Trophoblast cell (in vitro differentiated cells and primary cell): ENCODE measurements around the gene RFTN1.

Experiments
- DNase-seq, 2 donors: peaks; one replicate each; pipeline ENCODE4 v3.0.0-alpha.2; 2016
- H2AFZ ChIP-seq: 2 replicates; pipeline ENCODE4 v1.6.1; 2013; ENCODE audit warnings: low read length, moderate library complexity, mild to moderate bottlenecking; ENCODE audit not compliant: insufficient read depth, poor library complexity
- H2AK5ac ChIP-seq: 2 replicates; pipeline ENCODE4 v1.6.1; 2013; ENCODE audit warnings: mild to moderate bottlenecking, low read length
- H2BK120ac ChIP-seq: 2 replicates; pipeline ENCODE4 v1.6.1; 2013; ENCODE audit warnings: low read length, mild to moderate bottlenecking, moderate library complexity; ENCODE audit not compliant: insufficient read depth, poor library complexity
- H2BK12ac ChIP-seq: 2 replicates; pipeline ENCODE4 v1.6.1; 2013; ENCODE audit warnings: mild to moderate bottlenecking, low read length, moderate library complexity
- H2BK5ac ChIP-seq: 2 replicates; pipeline ENCODE4 v1.6.1; 2013; ENCODE audit warnings: low read length, low read depth, moderate library complexity, mild to moderate bottlenecking; ENCODE audit not compliant: poor library complexity
- H3K14ac ChIP-seq: 2 replicates; pipeline ENCODE4 v1.6.1; 2013; ENCODE audit warnings: mild to moderate bottlenecking, low read length
- H3K18ac ChIP-seq: 2 replicates; pipeline ENCODE4 v1.6.1; 2013; ENCODE audit warnings: mild to moderate bottlenecking, low read length
- H3K23ac ChIP-seq: 2 replicates; pipeline ENCODE4 v1.6.1; 2013; ENCODE audit warnings: low read length
- H3K27ac ChIP-seq: 2 replicates; pipeline ENCODE4 v1.5.1; 2013; ENCODE audit warnings: low read depth, mild to moderate bottlenecking, inconsistent platforms, low read length, moderate library complexity
- H3K27me3 ChIP-seq: 2 replicates; pipeline ENCODE4 v1.6.1; 2013; ENCODE audit warnings: inconsistent platforms, mild to moderate bottlenecking, low read length, moderate library complexity; ENCODE audit not compliant: insufficient read depth
- H3K36me3 ChIP-seq, 2 experiments: 1 replicate in 1 of 2; 2 replicates in 1 of 2; pipeline ENCODE4 v1.6.1; 2013; ENCODE audit warnings: low read length in 2 of 2, mild to moderate bottlenecking in 2 of 2, moderate library complexity in 1 of 2; ENCODE audit not compliant: insufficient read depth in 2 of 2, control insufficient read depth in 1 of 2
- H3K4ac ChIP-seq: 2 replicates; pipeline ENCODE4 v1.6.1; 2013; ENCODE audit warnings: low read depth, mild to moderate bottlenecking, low read length, moderate library complexity
- H3K4me1 ChIP-seq, 2 experiments: 1 replicate in 1 of 2; 2 replicates in 1 of 2; pipeline ENCODE4 v1.6.1; 2013; ENCODE audit warnings: low read length in 2 of 2, mild to moderate bottlenecking in 2 of 2, moderate library complexity in 1 of 2; ENCODE audit not compliant: insufficient read depth in 2 of 2, control insufficient read depth in 1 of 2
- H3K4me2 ChIP-seq: 2 replicates; pipeline ENCODE4 v1.6.1; 2013; ENCODE audit warnings: inconsistent platforms, mild to moderate bottlenecking, low read length, moderate library complexity
- H3K4me3 ChIP-seq: 2 replicates; pipeline ENCODE4 v1.5.1; 2013; ENCODE audit warnings: mild to moderate bottlenecking, low read depth, low read length, inconsistent platforms
- H3K79me1 ChIP-seq: one replicate; pipeline ENCODE4 v1.6.1; 2013; ENCODE audit warnings: low read length
- H3K79me2 ChIP-seq: 2 replicates; pipeline ENCODE4 v1.6.1; 2013; ENCODE audit warnings: low read length, mild to moderate bottlenecking; ENCODE audit not compliant: control insufficient read depth, insufficient read depth, poor library complexity
- H3K9ac ChIP-seq: 2 replicates; pipeline ENCODE4 v1.6.1; 2013; ENCODE audit warnings: mild to moderate bottlenecking, low read length
- H3K9me3 ChIP-seq: 2 replicates; pipeline ENCODE4 v1.6.1; 2013; ENCODE audit warnings: low read depth, mild to moderate bottlenecking, control low read depth, inconsistent platforms, low read length; ENCODE audit not compliant: insufficient read depth
- H4K12ac ChIP-seq: 2 replicates; pipeline ENCODE4 v1.6.1; 2013; ENCODE audit warnings: low read depth, mild to moderate bottlenecking, low read length, moderate library complexity
- H4K8ac ChIP-seq: 2 replicates; pipeline ENCODE4 v1.6.1; 2013; ENCODE audit warnings: low read depth, mild to moderate bottlenecking, low read length, moderate library complexity
- H4K91ac ChIP-seq: one replicate; pipeline ENCODE4 v1.6.1; 2013; ENCODE audit warnings: low read depth, mild to moderate bottlenecking, low read length, moderate library complexity
- WGBS: extraction: QIAGEN DNeasy Blood & Tissue Kit; methylation state at CpG from one replicate; pipeline ENCODE4 v1.1.7; 2013; ENCODE audit warnings: missing lambda C conversion rate; ENCODE audit not compliant: insufficient read length, insufficient coverage; ENCODE audit errors: extremely low coverage; 5-methylcytosine and 5-hydroxymethylcytosine counted together

Gene RFTN1

GRCh38 chr3:16413321-16413720, 100.2 kb downstream of the RFTN1 start:
- H3K4ac ChIP-seq = no peak overlapping the region
- H3K79me1 ChIP-seq = no peaks in the 10 kb centered on the region
- H2BK5ac ChIP-seq = no peak overlapping the region
- no peak overlapping the region for H3K14ac ChIP-seq
- H3K27ac ChIP-seq = no peak overlapping the region
- no peaks in the 10 kb centered on the region for H3K27me3 ChIP-seq
- H3K9ac ChIP-seq = no peak overlapping the region
- no peak overlapping the region for H4K91ac ChIP-seq
- H3K18ac ChIP-seq = no peak overlapping the region
- H2BK120ac ChIP-seq = no peak overlapping the region
- no peak for DNase-seq
- no peak overlapping the region for H3K23ac ChIP-seq
- H3K9me3 ChIP-seq = peaks cover 2% of the 10 kb centered on the region
- no peaks in the 10 kb centered on the region for H3K36me3 ChIP-seq
- H3K4me2 ChIP-seq = no peak overlapping the region
- H2AK5ac ChIP-seq = no peak overlapping the region
- no peak overlapping the region for H2AFZ ChIP-seq
- no peaks in the 10 kb centered on the region for H3K79me2 ChIP-seq
- no peak overlapping the region for H2BK12ac ChIP-seq
- H3K4me3 ChIP-seq = no peak overlapping the region
- no peaks in the 10 kb centered on the region for H3K4me1 ChIP-seq
- H4K12ac ChIP-seq = no peak overlapping the region
- no CpG with 5 or more reads among the region's 2 CpGs for WGBS
- H4K8ac ChIP-seq = no peak overlapping the region

GRCh38 chr3:16412192-16412800, 101.2 kb downstream of the RFTN1 start:
- no peak overlapping the region for H3K4ac ChIP-seq
- no peaks in the 10 kb centered on the region for H3K4me1 ChIP-seq
- no CpG with 5 or more reads among the region's 1 CpG for WGBS
- H3K18ac ChIP-seq = no peak overlapping the region
- H3K79me1 ChIP-seq = no peaks in the 10 kb centered on the region
- H3K14ac ChIP-seq = no peak overlapping the region
- no peak overlapping the region for H2BK5ac ChIP-seq
- no peak overlapping the region for H3K23ac ChIP-seq
- H2BK120ac ChIP-seq = no peak overlapping the region
- no peak for DNase-seq
- H3K36me3 ChIP-seq = no peaks in the 10 kb centered on the region
- no peak overlapping the region for H2AK5ac ChIP-seq
- peak overlapping the region; percentile 26 for H3K9ac ChIP-seq
- peaks cover 2% of the 10 kb centered on the region for H3K9me3 ChIP-seq
- no peak overlapping the region for H2BK12ac ChIP-seq
- no peak overlapping the region for H3K4me2 ChIP-seq
- H2AFZ ChIP-seq = no peak overlapping the region
- H3K79me2 ChIP-seq = no peaks in the 10 kb centered on the region
- H3K27me3 ChIP-seq = no peaks in the 10 kb centered on the region
- no peak overlapping the region for H4K8ac ChIP-seq
- H4K12ac ChIP-seq = no peak overlapping the region
- H3K27ac ChIP-seq = no peak overlapping the region
- no peak overlapping the region for H3K4me3 ChIP-seq
- H4K91ac ChIP-seq = no peak overlapping the region

- Histone ChIP-seq H3K36me3 (no peaks in the 10 kb centered on the region), H3K4ac (no peak overlapping the region), H3K27ac (no peak overlapping the region), H3K79me2 (no peaks in the 10 kb centered on the region), H3K4me2 (no peak overlapping the region), H2BK120ac (no peak overlapping the region), H2BK5ac (no peak overlapping the region), H2AK5ac (no peak overlapping the region), H3K4me1 (no peaks in the 10 kb centered on the region), H3K9ac (no peak overlapping the region), H3K79me1 (no peaks in the 10 kb centered on the region), H3K18ac (no peak overlapping the region), H4K12ac (no peak overlapping the region), H3K14ac (no peak overlapping the region), H4K8ac (no peak overlapping the region), H3K9me3 (peaks cover 2% of the 10 kb centered on the region), H2BK12ac (no peak overlapping the region), H2AFZ (no peak overlapping the region), H4K91ac (no peak overlapping the region), H3K4me3 (no peak overlapping the region), H3K27me3 (no peaks in the 10 kb centered on the region), H3K23ac (no peak overlapping the region)
- WGBS = no CpG with 5 or more reads among the region's 2 CpGs
- no peak for DNase-seq
Measured at GRCh38 chr3:16411441-16411840, 102.1 kb downstream of the RFTN1 start.

GRCh38 chr3:16410659-16411058, 102.8 kb downstream of the RFTN1 start:
- no peak overlapping the region for H3K9ac ChIP-seq
- H3K4me1 ChIP-seq = no peaks in the 10 kb centered on the region
- no peak overlapping the region for H2BK5ac ChIP-seq
- H3K4me3 ChIP-seq = no peak overlapping the region
- no peak overlapping the region for H3K23ac ChIP-seq
- DNase-seq = no peak
- no peaks in the 10 kb centered on the region for H3K36me3 ChIP-seq
- no CpG with 5 or more reads among the region's 3 CpGs for WGBS
- no peak overlapping the region for H4K91ac ChIP-seq
- H3K27me3 ChIP-seq = no peaks in the 10 kb centered on the region
- no peak overlapping the region for H3K4me2 ChIP-seq
- H2AFZ ChIP-seq = no peak overlapping the region
- no peak overlapping the region for H2BK12ac ChIP-seq
- no peak overlapping the region for H3K14ac ChIP-seq
- no peak overlapping the region for H3K18ac ChIP-seq
- no peak overlapping the region for H2BK120ac ChIP-seq
- H3K9me3 ChIP-seq = peaks cover 2% of the 10 kb centered on the region
- no peak overlapping the region for H2AK5ac ChIP-seq
- H4K8ac ChIP-seq = no peak overlapping the region
- H3K27ac ChIP-seq = no peak overlapping the region
- no peak overlapping the region for H3K4ac ChIP-seq
- no peaks in the 10 kb centered on the region for H3K79me2 ChIP-seq
- H3K79me1 ChIP-seq = no peaks in the 10 kb centered on the region
- H4K12ac ChIP-seq = no peak overlapping the region
